Stimulated activated CD8-positive, alpha-beta memory T cell treated with anti-CD3 and anti-CD28 coated beads, Interleukin-4, amount 100 ng/mL, for 4 hours (primary cell): ENCODE results near the gene SLC12A7.
"Not testable (repeated sequence)": the region's sequence is repeated elsewhere in the genome, so short reads cannot be mapped to it uniquely, and the experiment has no call there.

Experiments
- DNase-seq, 2 donors: peaks; one replicate each; pipeline ENCODE4 v3.0.0-alpha.2; 2020; ENCODE audit warnings: low read depth in 2 of 2, low spot score in 1 of 2

The SLC12A7 gene

GRCh38 chr5:1026700-1027621 lies 84.9 kb downstream of the SLC12A7 start:
- no peak for DNase-seq

- not testable (repeated sequence) for DNase-seq
Observed at GRCh38 chr5:1021969-1022336, 89.9 kb downstream of the SLC12A7 start.

GRCh38 chr5:1021136-1021968 lies 90.5 kb downstream of the SLC12A7 start:
- DNase-seq: no peak

GRCh38 chr5:1020452-1020961 lies 91.4 kb downstream of the SLC12A7 start:
- DNase-seq: no peak

- DNase-seq: no peak
Observed at GRCh38 chr5:1019001-1019905, 92.6 kb downstream of the SLC12A7 start.

GRCh38 chr5:1018596-1018995 lies 93.3 kb downstream of the SLC12A7 start:
- DNase-seq: no peak

- no peak for DNase-seq
Observed at GRCh38 chr5:1017691-1018455, 94.0 kb downstream of the SLC12A7 start.

- DNase-seq: no peak
Observed at GRCh38 chr5:1017056-1017455, 94.8 kb downstream of the SLC12A7 start.

- DNase-seq: no peak
Observed at GRCh38 chr5:1016476-1016875, 95.4 kb downstream of the SLC12A7 start.

- no peak for DNase-seq
Observed at GRCh38 chr5:1016036-1016435, 95.8 kb downstream of the SLC12A7 start.

- no peak for DNase-seq
Observed at GRCh38 chr5:1015507-1015906, 96.4 kb downstream of the SLC12A7 start.

- DNase-seq: no peak
Observed at GRCh38 chr5:1014781-1015221, 97.1 kb downstream of the SLC12A7 start.

GRCh38 chr5:1014346-1014745 lies 97.5 kb downstream of the SLC12A7 start:
- DNase-seq: no peak

GRCh38 chr5:1013948-1014301 lies 97.9 kb downstream of the SLC12A7 start:
- no peak for DNase-seq

GRCh38 chr5:1013238-1013947 lies 98.5 kb downstream of the SLC12A7 start:
- DNase-seq: no peak

- DNase-seq: no peak
Observed at GRCh38 chr5:1012900-1013237, 99.0 kb downstream of the SLC12A7 start.

GRCh38 chr5:1012313-1012841 lies 99.5 kb downstream of the SLC12A7 start:
- DNase-seq: no peak

- DNase-seq: no peak
Observed at GRCh38 chr5:1011741-1012312, 100.0 kb downstream of the SLC12A7 start.

GRCh38 chr5:1011226-1011631 lies 100.6 kb downstream of the SLC12A7 start:
- DNase-seq: no peak
